ENCODE data around the gene CTIF. TPM values are rescaled to one million over a fixed set of nuclear protein-coding genes. Genes with fewer than 3 reads are reported as not detected.

CTIF gene
- polyA plus RNA-seq, 2 donors = 11.8 to 22.7 TPM

DNA sequence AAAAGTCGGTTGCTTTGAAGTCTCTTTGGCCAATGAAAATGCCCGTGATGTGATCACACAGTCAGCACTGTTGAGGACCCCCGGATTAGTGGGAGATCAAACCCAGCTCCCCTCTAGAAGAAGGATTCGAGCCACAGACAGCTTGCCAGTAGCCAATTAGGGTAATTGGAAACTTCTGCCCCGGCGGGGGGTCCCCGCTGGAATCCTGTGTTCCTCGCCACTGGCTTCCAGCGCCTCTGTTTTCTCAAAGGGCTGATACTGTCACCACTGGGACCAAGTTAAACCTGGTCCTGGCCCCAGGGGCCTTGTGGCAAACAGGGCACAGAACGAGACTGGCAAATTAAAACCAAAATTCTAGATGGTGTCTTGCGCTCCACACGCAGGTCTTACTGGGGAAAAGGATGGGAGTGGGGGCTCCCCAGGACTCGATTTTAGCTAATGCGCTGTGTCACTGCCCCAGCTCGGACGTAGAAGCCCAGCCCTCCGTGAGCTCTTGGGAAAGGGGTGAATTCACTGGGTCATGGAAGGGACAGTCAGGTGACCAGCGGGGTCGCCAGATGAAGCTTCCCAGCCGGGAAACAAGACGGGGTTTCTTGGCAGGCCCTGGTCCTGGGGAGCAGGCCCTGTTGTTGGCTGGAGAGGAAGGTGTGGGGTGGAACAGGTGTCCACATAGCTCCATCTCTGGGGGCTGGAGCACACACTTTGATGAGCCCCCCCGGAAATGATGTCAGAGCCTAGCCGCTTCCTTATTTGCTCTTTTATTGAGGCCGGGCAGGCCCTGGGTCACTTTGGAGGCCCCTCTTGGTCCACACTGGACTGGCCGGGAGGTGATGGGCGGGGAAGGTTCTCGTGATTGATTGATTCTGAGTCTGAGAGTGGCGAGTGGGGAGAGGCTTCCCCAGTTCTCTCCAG, 321.7 kb downstream of the CTIF start:
- Histone ChIP-seq H3K4me1 (ENCODE audit: control insufficient read depth in 2 of 2, insufficient read depth in 2 of 2, low read length in 1 of 2) (no peaks in the 10 kb centered on the region), H3K27me3 (ENCODE audit: control insufficient read depth in 1 of 2, insufficient read depth in 2 of 2, low read length in 2 of 2) (no peaks in the 10 kb centered on the region), H3K27ac (ENCODE audit: low read depth in 2 of 2, low read length in 1 of 2) (no peak overlapping the region), H3K9me3 (ENCODE audit: control insufficient read depth in 2 of 2, insufficient read depth in 1 of 2, low read depth in 1 of 2, low read length in 1 of 2) (no peaks in the 10 kb centered on the region), H3K4me3 (ENCODE audit: low read depth in 1 of 2, low read length in 2 of 2) (no peak overlapping the region), H3K36me3 (ENCODE audit: control insufficient read depth in 2 of 2, insufficient read depth in 2 of 2, low read length in 1 of 2) (peaks cover 2 to 3% of the 10 kb centered on the region in 2 donors)
- 89% methylated on average over 28 of the region's 28 CpGs for WGBS, 2 donors

DNA sequence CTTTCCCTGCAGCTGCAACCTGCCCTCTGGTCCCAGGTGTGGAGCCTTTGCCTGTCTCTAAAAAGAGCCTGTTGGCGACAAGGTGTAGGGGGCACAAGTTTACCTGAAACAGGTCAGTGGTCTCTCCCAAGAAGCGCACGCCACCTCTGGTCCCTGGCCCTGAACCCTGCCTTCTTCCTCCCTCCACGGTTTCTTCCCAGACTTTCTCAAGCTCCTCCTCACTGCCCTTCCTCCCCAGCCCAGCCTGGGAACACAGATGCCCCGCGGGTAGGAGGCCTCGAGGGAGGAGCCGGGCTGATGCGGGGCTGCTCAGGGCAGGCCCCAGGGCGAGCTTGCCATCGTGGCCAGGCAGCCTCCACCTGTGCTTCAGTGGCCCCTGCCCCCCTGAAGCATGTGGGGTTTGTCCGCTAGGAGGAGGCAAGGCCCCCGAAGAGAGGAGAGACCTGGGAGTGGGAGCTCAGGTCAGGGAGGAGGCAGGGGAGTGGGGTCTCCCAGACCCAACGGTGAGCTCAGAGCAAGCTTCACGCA, 322.4 kb downstream of the CTIF start:
- H3K9me3 ChIP-seq (ENCODE audit: control insufficient read depth in 2 of 2, insufficient read depth in 1 of 2, low read depth in 1 of 2, low read length in 1 of 2) = no peaks in the 10 kb centered on the region
- no peaks in the 10 kb centered on the region for H3K27me3 ChIP-seq (ENCODE audit: control insufficient read depth in 1 of 2, insufficient read depth in 2 of 2, low read length in 2 of 2)
- peaks cover 2 to 3% of the 10 kb centered on the region in 2 donors for H3K36me3 ChIP-seq (ENCODE audit: control insufficient read depth in 2 of 2, insufficient read depth in 2 of 2, low read length in 1 of 2)
- H3K4me1 ChIP-seq (ENCODE audit: control insufficient read depth in 2 of 2, insufficient read depth in 2 of 2, low read length in 1 of 2) = no peaks in the 10 kb centered on the region
- no peak overlapping the region for H3K27ac ChIP-seq (ENCODE audit: low read depth in 2 of 2, low read length in 1 of 2)
- WGBS, 2 donors = 76 to 80% methylated on average over 15 of the region's 15 CpGs
- H3K4me3 ChIP-seq (ENCODE audit: low read depth in 1 of 2, low read length in 2 of 2) = no peak overlapping the region

DNA sequence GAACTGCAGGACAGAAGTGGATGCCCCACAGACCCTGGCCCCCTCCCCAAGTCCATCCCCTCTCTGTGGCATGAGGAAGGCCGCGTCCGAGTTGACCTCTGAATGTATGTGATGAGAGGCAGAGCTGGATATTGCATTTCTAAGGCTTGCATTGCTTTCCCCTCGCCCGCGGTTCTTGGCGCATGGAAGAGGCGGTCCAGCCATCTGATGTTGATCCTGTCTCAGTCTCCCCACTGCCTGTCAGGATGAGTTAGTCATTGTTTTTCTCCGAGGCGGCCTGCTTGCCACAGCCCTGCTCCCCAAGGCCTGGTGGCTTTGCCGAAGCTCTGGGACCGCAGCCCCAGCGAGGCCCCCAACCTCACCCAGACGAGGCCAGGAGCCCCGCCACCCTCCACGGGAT, 323.3 kb downstream of the CTIF start:
- no peaks in the 10 kb centered on the region for H3K27me3 ChIP-seq (ENCODE audit: control insufficient read depth in 1 of 2, insufficient read depth in 2 of 2, low read length in 2 of 2)
- H3K27ac ChIP-seq (ENCODE audit: low read depth in 2 of 2, low read length in 1 of 2) = no peak overlapping the region
- H3K4me1 ChIP-seq (ENCODE audit: control insufficient read depth in 2 of 2, insufficient read depth in 2 of 2, low read length in 1 of 2) = no peaks in the 10 kb centered on the region
- 92 to 94% methylated on average over 16 of the region's 16 CpGs for WGBS, 2 donors
- H3K9me3 ChIP-seq (ENCODE audit: control insufficient read depth in 2 of 2, insufficient read depth in 1 of 2, low read depth in 1 of 2, low read length in 1 of 2) = no peaks in the 10 kb centered on the region
- peaks cover 2 to 3% of the 10 kb centered on the region in 2 donors for H3K36me3 ChIP-seq (ENCODE audit: control insufficient read depth in 2 of 2, insufficient read depth in 2 of 2, low read length in 1 of 2)
- H3K4me3 ChIP-seq (ENCODE audit: low read depth in 1 of 2, low read length in 2 of 2) = no peak overlapping the region

DNA sequence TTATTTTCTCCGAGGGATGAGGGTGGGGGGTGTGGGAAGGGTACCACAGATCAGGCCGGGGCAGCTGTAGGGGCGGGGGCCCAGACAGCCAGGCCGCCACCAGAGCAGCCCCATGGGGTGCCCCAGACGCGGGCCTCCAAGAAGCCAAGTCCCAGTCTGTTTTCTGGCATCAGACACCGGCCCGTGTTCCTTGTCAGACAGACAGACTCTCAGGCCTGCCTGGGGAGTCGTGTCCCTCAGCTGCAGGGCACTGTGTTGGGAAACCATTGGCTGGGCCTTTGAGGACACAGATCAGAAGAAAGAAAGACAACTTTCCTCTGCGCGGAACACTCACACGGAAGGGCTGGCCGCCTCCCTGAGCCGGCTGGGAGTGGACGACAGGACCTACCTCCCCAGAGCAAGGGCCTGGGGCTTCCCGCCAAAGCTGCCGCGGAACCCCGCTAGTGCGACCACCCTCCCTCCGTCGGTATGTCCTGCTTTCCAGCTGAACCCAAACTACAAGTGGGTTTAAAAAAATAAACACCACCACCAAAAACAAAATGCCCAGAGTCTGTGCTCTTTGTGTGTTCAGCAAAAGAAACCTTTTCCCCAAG, 323.9 kb downstream of the CTIF start:
- Histone ChIP-seq H3K4me1 (ENCODE audit: control insufficient read depth in 2 of 2, insufficient read depth in 2 of 2, low read length in 1 of 2) (no peaks in the 10 kb centered on the region), H3K27me3 (ENCODE audit: control insufficient read depth in 1 of 2, insufficient read depth in 2 of 2, low read length in 2 of 2) (no peaks in the 10 kb centered on the region), H3K36me3 (ENCODE audit: control insufficient read depth in 2 of 2, insufficient read depth in 2 of 2, low read length in 1 of 2) (no peaks in the 10 kb centered on the region), H3K9me3 (ENCODE audit: control insufficient read depth in 2 of 2, insufficient read depth in 1 of 2, low read depth in 1 of 2, low read length in 1 of 2) (no peaks in the 10 kb centered on the region), H3K4me3 (ENCODE audit: low read depth in 1 of 2, low read length in 2 of 2) (no peak overlapping the region), H3K27ac (ENCODE audit: low read depth in 2 of 2, low read length in 1 of 2) (no peak overlapping the region)
- WGBS, 2 donors = 86 to 90% methylated on average over 22 of the region's 22 CpGs

DNA sequence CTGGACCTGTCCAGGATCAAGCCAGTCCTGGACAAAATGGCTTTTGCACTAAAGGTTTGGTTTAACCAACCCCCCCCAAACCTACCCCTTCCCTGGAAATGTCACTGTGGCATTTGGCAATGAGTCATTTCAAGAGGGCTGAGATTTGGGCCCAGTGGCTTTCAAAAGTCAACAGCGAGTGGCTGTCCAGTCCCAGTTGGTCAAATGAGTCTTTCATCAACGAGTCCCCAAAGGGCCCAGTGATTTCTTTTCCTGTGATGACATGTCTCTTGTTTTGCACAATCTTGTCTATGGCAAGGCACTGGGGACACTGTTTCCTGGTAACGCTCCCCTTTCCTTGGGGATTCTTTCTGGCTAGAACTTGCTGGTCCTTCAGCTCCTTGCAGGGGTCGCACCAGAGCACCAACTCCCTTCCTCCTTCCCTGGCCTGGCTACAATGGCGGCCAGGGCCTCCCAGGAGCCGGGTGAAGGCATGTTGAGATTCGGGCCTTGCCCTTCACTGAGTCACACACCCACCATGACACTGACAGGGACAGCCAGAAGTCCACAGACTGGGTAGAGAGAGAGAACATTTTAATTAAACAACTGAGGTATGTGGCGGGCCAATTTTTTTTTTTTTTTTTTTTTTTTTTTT, 324.7 kb downstream of the CTIF start:
- 88% methylated on average over 8 of the region's 8 CpGs for WGBS, 2 donors
- H3K4me3 ChIP-seq (ENCODE audit: low read depth in 1 of 2, low read length in 2 of 2) = no peak overlapping the region
- no peak overlapping the region for H3K27ac ChIP-seq (ENCODE audit: low read depth in 2 of 2, low read length in 1 of 2)
- no peaks in the 10 kb centered on the region for H3K27me3 ChIP-seq (ENCODE audit: control insufficient read depth in 1 of 2, insufficient read depth in 2 of 2, low read length in 2 of 2)
- no peaks in the 10 kb centered on the region for H3K4me1 ChIP-seq (ENCODE audit: control insufficient read depth in 2 of 2, insufficient read depth in 2 of 2, low read length in 1 of 2)
- no peaks in the 10 kb centered on the region for H3K9me3 ChIP-seq (ENCODE audit: control insufficient read depth in 2 of 2, insufficient read depth in 1 of 2, low read depth in 1 of 2, low read length in 1 of 2)
- no peaks in the 10 kb centered on the region for H3K36me3 ChIP-seq (ENCODE audit: control insufficient read depth in 2 of 2, insufficient read depth in 2 of 2, low read length in 1 of 2)

DNA sequence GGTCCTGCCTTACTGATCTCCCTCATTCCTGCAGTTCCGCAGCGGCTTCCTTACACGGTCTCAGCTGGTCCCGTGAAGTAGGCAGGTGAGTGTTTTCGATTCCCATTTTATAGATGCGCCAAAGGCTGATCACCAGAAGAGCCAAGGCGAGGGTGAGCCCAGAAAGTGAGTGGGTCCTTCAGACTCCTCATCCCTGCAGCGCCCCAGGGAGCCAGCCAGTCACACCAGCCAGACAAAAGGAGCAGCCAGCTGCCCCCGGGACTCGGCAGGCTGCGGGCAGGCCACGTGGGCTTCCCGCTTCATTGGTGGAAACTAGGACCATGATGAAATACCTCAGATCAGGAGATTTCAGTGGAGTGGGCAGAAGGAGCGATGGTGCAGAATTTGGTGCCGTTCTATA, 326.0 kb downstream of the CTIF start:
- Histone ChIP-seq H3K9me3 (ENCODE audit: control insufficient read depth in 2 of 2, insufficient read depth in 1 of 2, low read depth in 1 of 2, low read length in 1 of 2) (no peaks in the 10 kb centered on the region), H3K4me1 (ENCODE audit: control insufficient read depth in 2 of 2, insufficient read depth in 2 of 2, low read length in 1 of 2) (peaks cover 0 to 3% of the 10 kb centered on the region in 2 donors), H3K4me3 (ENCODE audit: low read depth in 1 of 2, low read length in 2 of 2) (no peak overlapping the region), H3K36me3 (ENCODE audit: control insufficient read depth in 2 of 2, insufficient read depth in 2 of 2, low read length in 1 of 2) (no peaks in the 10 kb centered on the region), H3K27me3 (ENCODE audit: control insufficient read depth in 1 of 2, insufficient read depth in 2 of 2, low read length in 2 of 2) (no peaks in the 10 kb centered on the region), H3K27ac (ENCODE audit: low read depth in 2 of 2, low read length in 1 of 2) (no peak overlapping the region)
- WGBS, 2 donors = 94 to 98% methylated on average over 15 of the region's 15 CpGs

DNA sequence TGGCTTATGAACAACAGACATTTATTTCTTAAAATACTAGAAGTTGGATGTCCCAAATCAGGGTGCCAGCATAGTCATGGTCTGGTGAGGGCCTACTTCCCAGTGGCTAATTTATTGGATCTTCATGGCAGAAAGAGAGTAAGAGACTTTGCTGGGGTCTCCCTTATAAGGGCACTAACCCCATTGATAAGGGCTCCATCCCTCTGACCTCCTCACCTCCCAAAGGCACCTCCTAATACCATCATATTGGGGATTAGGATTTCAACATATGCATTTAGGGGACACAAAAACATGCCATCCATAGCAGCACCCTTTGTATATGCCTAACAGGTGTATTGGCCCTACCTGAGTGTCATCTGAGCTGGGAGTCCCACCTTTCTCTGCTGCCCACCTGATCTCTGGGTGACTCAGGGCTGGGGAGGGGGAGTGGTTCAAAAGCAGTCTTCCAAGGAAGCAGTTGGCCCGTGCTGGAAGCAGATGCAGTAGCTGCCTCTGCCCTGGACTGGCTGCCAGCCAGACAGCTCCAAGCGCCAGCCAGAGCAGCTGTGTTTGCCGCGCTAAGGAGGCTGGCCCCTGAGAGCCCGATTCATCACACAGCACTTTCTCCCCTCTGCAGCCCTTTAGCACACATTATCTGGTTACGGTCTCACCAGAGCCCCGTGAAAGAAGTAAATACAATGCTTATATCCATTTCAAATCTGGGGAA, 327.4 kb downstream of the CTIF start:
- Histone ChIP-seq H3K4me3 (ENCODE audit: low read depth in 1 of 2, low read length in 2 of 2) (no peak overlapping the region), H3K27me3 (ENCODE audit: control insufficient read depth in 1 of 2, insufficient read depth in 2 of 2, low read length in 2 of 2) (no peaks in the 10 kb centered on the region), H3K4me1 (ENCODE audit: control insufficient read depth in 2 of 2, insufficient read depth in 2 of 2, low read length in 1 of 2) (peaks cover 0 to 3% of the 10 kb centered on the region in 2 donors), H3K9me3 (ENCODE audit: control insufficient read depth in 2 of 2, insufficient read depth in 1 of 2, low read depth in 1 of 2, low read length in 1 of 2) (no peaks in the 10 kb centered on the region), H3K36me3 (ENCODE audit: control insufficient read depth in 2 of 2, insufficient read depth in 2 of 2, low read length in 1 of 2) (no peaks in the 10 kb centered on the region), H3K27ac (ENCODE audit: low read depth in 2 of 2, low read length in 1 of 2) (no peak overlapping the region)
- 21 to 25% methylated on average over 7 of the region's 7 CpGs for WGBS, 2 donors

DNA sequence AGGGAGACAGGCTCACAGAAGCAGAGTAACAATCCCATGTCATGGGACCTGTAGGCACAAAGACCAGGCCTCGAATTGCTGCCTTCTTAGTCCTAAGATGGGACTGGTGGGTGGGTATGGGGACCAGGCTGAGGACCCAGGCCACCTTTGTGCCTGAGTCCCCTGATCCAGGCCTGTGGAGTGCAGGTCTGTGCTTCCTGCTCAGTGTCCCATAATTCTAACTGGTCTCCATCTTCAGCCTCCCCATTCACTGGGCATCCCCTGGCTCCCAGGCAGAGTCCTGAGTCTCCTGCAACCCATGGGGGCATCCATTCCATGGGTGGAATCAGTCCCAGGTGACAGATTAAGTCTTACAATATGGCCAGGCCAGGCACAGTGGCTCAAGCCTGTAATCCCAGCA, 328.0 kb downstream of the CTIF start:
- WGBS, 2 donors = 80 to 87% methylated on average over 1 of the region's 1 CpG
- H3K9me3 ChIP-seq (ENCODE audit: control insufficient read depth in 2 of 2, insufficient read depth in 1 of 2, low read depth in 1 of 2, low read length in 1 of 2) = no peaks in the 10 kb centered on the region

DNA sequence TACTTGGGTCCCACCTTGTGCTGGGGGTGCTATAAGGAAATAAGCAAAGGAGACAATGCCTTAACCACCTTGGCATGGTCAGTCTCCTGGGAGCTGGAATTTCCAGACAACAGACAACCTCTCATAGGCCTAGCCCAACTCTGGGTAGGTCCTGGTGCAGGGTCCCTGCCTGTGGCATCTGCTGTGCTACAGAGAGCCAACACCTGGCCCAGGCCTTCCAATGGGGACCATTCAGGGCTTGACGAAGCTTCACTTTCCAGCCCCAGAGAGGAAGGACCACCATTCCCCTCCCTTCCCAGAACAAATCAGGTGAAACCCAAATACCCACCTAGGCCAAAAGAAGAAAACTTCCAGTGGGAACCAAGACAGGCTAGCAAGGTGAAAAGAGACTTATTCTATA, 329.1 kb downstream of the CTIF start:
- H3K9me3 ChIP-seq (ENCODE audit: control insufficient read depth in 2 of 2, insufficient read depth in 1 of 2, low read depth in 1 of 2, low read length in 1 of 2) = no peaks in the 10 kb centered on the region
- 84 to 91% methylated on average over 1 of the region's 1 CpG for WGBS, 2 donors
- no peak overlapping the region for H3K27ac ChIP-seq (ENCODE audit: low read depth in 2 of 2, low read length in 1 of 2)
- H3K27me3 ChIP-seq (ENCODE audit: control insufficient read depth in 1 of 2, insufficient read depth in 2 of 2, low read length in 2 of 2) = no peaks in the 10 kb centered on the region
- H3K36me3 ChIP-seq (ENCODE audit: control insufficient read depth in 2 of 2, insufficient read depth in 2 of 2, low read length in 1 of 2) = no peaks in the 10 kb centered on the region
- no peak overlapping the region for H3K4me3 ChIP-seq (ENCODE audit: low read depth in 1 of 2, low read length in 2 of 2)
- peaks cover 0 to 3% of the 10 kb centered on the region in 2 donors for H3K4me1 ChIP-seq (ENCODE audit: control insufficient read depth in 2 of 2, insufficient read depth in 2 of 2, low read length in 1 of 2)

More for the DNA sequence above, 328.0 kb downstream of the CTIF start:
- no peak overlapping the region for H3K4me3 ChIP-seq (ENCODE audit: low read depth in 1 of 2, low read length in 2 of 2)
- no peak overlapping the region for H3K27ac ChIP-seq (ENCODE audit: low read depth in 2 of 2, low read length in 1 of 2)
- H3K36me3 ChIP-seq (ENCODE audit: control insufficient read depth in 2 of 2, insufficient read depth in 2 of 2, low read length in 1 of 2) = no peaks in the 10 kb centered on the region
- peaks cover 0 to 3% of the 10 kb centered on the region in 2 donors for H3K4me1 ChIP-seq (ENCODE audit: control insufficient read depth in 2 of 2, insufficient read depth in 2 of 2, low read length in 1 of 2)
- H3K27me3 ChIP-seq (ENCODE audit: control insufficient read depth in 1 of 2, insufficient read depth in 2 of 2, low read length in 2 of 2) = no peaks in the 10 kb centered on the region
